H1 (cell line): ENCODE measurements around the gene MRPL34. TPM values are rescaled to one million over a fixed set of nuclear protein-coding genes. Genes with fewer than 3 reads are reported as not detected.
A peak's percentile ranks its signal among the peaks of the same experiment; 100 is the strongest.

Experiments
- CREB1 ChIP-seq: IDR thresholded peaks from 2 replicates; pipeline ENCODE4 v1.6.1; 2012; ENCODE audit warnings: inconsistent platforms
- FOSL1 ChIP-seq: IDR thresholded peaks from 2 replicates; pipeline ENCODE4 v1.6.1; 2011; ENCODE audit warnings: mild to moderate bottlenecking, low read depth, low read length, moderate library complexity; ENCODE audit not compliant: insufficient read depth
- HDAC2 ChIP-seq, 2 experiments: fragments of 300-600 bp in 1 of 2; sonication (generic) in 1 of 2; IDR thresholded peaks; 2 replicates each; pipeline ENCODE4 v1.6.1; 2011 to 2012; ENCODE audit warnings: low read depth in 2 of 2, low read length in 2 of 2, mild to moderate bottlenecking in 2 of 2, moderate library complexity in 2 of 2, borderline replicate concordance in 1 of 2, inconsistent platforms in 1 of 2
- JUN ChIP-seq: IDR thresholded peaks from 2 replicates; pipeline ENCODE4 v1.6.1; 2011; ENCODE audit warnings: low read depth, mild to moderate bottlenecking, improper control_type of control experiment, low read length
- RNF2 ChIP-seq: fragments of 200-900, 300-1000 bp; sonication (generic); IDR thresholded peaks from 2 replicates; pipeline ENCODE4 v1.7.1; 2016; ENCODE audit warnings: borderline replicate concordance, low read depth, mild to moderate bottlenecking, antibody characterized with exemption, low read length; ENCODE audit not compliant: poor library complexity, severe bottlenecking; ENCODE audit errors: missing control alignments
- ZNF274 ChIP-seq: IDR thresholded peaks from 2 replicates; pipeline ENCODE4 v1.7.0; 2012; ENCODE audit warnings: low read length, borderline replicate concordance; ENCODE audit errors: extremely low read depth
- polyA plus RNA-seq, 7 experiments: library from polyadenylated mRNA; depleted of rRNA in 3 of 7; stranded (reverse) in 5 of 7; unstranded in 2 of 7; fragments of >200 nt in 5 of 7; fragments of 200-250 nt in 2 of 7; gene quantifications; 1 replicate in 5 of 7; 2 replicates in 1 of 7; 4 replicates in 1 of 7; pipeline versions ENCODE4 v1.2.1 to v1.2.3, GENCODE V29; 2011 to 2013; ENCODE audit warnings: missing spikeins in 2 of 7, mixed read lengths in 2 of 7
- total RNA-seq: library from RNA; stranded (reverse); fragmentation: NEBNext Ultra II Directional; extraction: Animal tissue kit (Norgen Biotek cat#: 25700); gene quantifications from 2 replicates; pipeline ENCODE4 v1.2.1, GENCODE V29; 2021
- TF ChIP-seq, protein P1 (sequence below), 3 experiments: IDR thresholded peaks; 1 replicate in 2 of 3; 2 replicates in 1 of 3; pipeline versions ENCODE4 v1.5.1 to v1.6.1; 2011; ENCODE audit warnings: low read length in 3 of 3, mild to moderate bottlenecking in 3 of 3, inconsistent platforms in 2 of 3, low read depth in 1 of 3, moderate library complexity in 1 of 3; ENCODE audit not compliant: insufficient read depth in 1 of 3; ENCODE audit errors: control extremely low read depth in 1 of 3
- TF ChIP-seq, protein P2 (sequence below): IDR thresholded peaks from 2 replicates; pipeline ENCODE4 v1.6.1; 2011; ENCODE audit warnings: low read depth, mild to moderate bottlenecking, low read length; ENCODE audit not compliant: insufficient read depth

Gene MRPL34
- total and polyA plus RNA-seq, 2 of the 8 experiments (the other 6 are each of a cell fraction or from before 2014, with no cell fraction given) = 91.9 to 99.6 TPM

DNA sequence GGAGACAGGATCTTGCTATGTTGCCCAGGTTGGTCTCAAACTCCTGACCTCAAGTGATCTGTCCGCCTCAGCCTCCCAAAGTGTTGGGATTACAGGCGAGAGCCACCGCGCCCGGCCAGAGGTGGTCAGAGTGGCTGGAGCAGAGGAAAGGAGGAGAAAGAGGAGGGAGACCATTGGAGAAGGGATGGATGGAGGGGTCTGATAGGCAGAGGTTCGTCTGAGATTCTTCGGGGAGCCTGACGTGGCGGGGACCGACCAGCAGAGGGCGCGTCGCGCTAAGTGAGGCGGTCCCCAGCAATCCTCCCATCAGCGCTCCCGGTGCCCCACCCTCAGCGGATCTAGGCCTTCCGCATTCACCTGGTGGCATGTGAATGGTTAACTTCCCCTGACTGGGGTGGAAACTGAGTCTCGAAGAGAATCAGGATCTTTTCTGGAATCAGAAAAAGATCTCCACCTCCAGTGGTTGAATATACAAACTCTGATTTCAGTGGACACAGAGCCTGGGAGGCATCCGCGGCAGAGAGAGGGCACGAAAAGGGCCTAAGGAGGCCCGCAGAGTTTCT, 40.5 kb downstream of the MRPL34 start (continued):
- TF ChIP-seq RNF2 = no peak
- TF ChIP-seq CREB1 = peak; percentile 67
- no peak for TF ChIP-seq ZNF274
- TF ChIP-seq, protein P1, sequence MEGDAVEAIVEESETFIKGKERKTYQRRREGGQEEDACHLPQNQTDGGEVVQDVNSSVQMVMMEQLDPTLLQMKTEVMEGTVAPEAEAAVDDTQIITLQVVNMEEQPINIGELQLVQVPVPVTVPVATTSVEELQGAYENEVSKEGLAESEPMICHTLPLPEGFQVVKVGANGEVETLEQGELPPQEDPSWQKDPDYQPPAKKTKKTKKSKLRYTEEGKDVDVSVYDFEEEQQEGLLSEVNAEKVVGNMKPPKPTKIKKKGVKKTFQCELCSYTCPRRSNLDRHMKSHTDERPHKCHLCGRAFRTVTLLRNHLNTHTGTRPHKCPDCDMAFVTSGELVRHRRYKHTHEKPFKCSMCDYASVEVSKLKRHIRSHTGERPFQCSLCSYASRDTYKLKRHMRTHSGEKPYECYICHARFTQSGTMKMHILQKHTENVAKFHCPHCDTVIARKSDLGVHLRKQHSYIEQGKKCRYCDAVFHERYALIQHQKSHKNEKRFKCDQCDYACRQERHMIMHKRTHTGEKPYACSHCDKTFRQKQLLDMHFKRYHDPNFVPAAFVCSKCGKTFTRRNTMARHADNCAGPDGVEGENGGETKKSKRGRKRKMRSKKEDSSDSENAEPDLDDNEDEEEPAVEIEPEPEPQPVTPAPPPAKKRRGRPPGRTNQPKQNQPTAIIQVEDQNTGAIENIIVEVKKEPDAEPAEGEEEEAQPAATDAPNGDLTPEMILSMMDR (IDR thresholded peaks at IDR 0.05; ENCODE audit: control extremely low read depth in 1 of 3, insufficient read depth in 1 of 3, low read depth in 1 of 3, low read length in 3 of 3) = peak; percentile 91 to 95 (median 93)
- TF ChIP-seq HDAC2 (IDR thresholded peaks at IDR 0.05; ENCODE audit: borderline replicate concordance in 1 of 2, low read depth in 2 of 2, low read length in 2 of 2) = no peak
- TF ChIP-seq, protein P2, sequence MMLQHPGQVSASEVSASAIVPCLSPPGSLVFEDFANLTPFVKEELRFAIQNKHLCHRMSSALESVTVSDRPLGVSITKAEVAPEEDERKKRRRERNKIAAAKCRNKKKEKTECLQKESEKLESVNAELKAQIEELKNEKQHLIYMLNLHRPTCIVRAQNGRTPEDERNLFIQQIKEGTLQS = no peak
- no peak for TF ChIP-seq JUN
- TF ChIP-seq FOSL1 = no peak
